HL-60 (cell line): ENCODE results near the gene ADH6.

Experiments
- POLR2AphosphoS5 ChIP-seq: IDR thresholded peaks from 2 replicates; pipeline ENCODE4 v1.6.1; 2012; ENCODE audit warnings: low read depth
- REST ChIP-seq: IDR thresholded peaks from 2 replicates; pipeline ENCODE4 v1.6.1; 2012; ENCODE audit warnings: low read depth; ENCODE audit not compliant: insufficient replicate concordance

GRCh38 chr4:99219072-99219471, at the start of gene ADH6:
- TF ChIP-seq POLR2AphosphoS5, result no peak
- no peak for TF ChIP-seq REST
